AG04450 (cell line): Measurements from ENCODE around the gene TRPM3. TPM values are rescaled to one million over a fixed set of nuclear protein-coding genes. Genes with fewer than 3 reads are reported as not detected.
A peak's percentile ranks its signal among the peaks of the same experiment; 100 is the strongest.
"Not testable (repeated sequence)": the region's sequence is repeated elsewhere in the genome, so short reads cannot be mapped to it uniquely, and the experiment has no call there.

ENCODE experiments used
- CTCF ChIA-PET: fragments of 300-600, 350-600 bp; formaldehyde crosslinking; extraction: SDS; loops from one replicate; lab custom pipeline; 2022; ENCODE audit warnings: antibody characterized with exemption, inconsistent platforms; lab: Charles Lee
- POLR2A ChIA-PET: fragments of 350-600 bp; formaldehyde crosslinking; extraction: SDS; loops from one replicate; lab custom pipeline; 2021; ENCODE audit warnings: antibody characterized with exemption, inconsistent platforms; lab: Yijun Ruan, JAX
- DNase-seq: peaks from one replicate; pipeline ENCODE4 v3.0.0-alpha.2; 2011; ENCODE audit warnings: low read depth, low spot score
- H3K27ac ChIP-seq: one replicate; pipeline ENCODE4 v1.5.1; 2012; ENCODE audit warnings: low read depth, low read length, control low read depth
- H3K27me3 ChIP-seq: one replicate; pipeline ENCODE4 v1.6.0; 2012; ENCODE audit warnings: low read length; ENCODE audit not compliant: control insufficient read depth, insufficient read depth
- H3K4me3 ChIP-seq: 2 replicates; pipeline ENCODE4 v1.5.1; 2011; ENCODE audit warnings: mild to moderate bottlenecking, low read depth, low read length, control low read depth
- H3K9me3 ChIP-seq: 2 replicates; pipeline ENCODE4 v1.5.1; 2012; ENCODE audit warnings: low read length; ENCODE audit not compliant: control insufficient read depth, insufficient read depth
- polyA plus RNA-seq: library from polyadenylated mRNA; depleted of rRNA; stranded (reverse); fragments of >200 nt; gene quantifications from 2 replicates; pipeline ENCODE4 v1.2.3, GENCODE V29; 2011
- TF ChIP-seq, protein P1 (sequence below): IDR thresholded peaks from 2 replicates; pipeline ENCODE4 v1.5.1; 2011; ENCODE audit warnings: low read depth, low read length, control low read depth, inconsistent platforms

Gene TRPM3
- polyA plus RNA-seq, 1 experiment, result 0.01 TPM

DNA sequence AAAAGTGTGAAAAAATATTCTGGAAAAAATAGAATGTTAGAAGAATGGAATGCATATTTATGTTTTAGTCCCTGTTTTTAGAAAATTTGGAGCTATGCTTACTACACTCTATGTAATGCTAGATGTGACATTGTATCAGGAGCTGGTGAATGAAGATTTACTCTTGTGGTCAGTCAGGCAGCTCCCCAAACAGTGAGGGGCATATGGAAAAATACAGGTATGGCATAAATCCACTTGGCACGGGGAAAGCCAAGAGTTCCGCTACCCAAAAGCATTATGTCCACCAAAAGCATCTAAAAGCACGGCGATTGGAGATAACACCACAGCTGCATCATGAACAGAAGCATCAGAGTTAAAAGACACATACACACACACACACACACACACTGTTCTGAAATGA lies 486.7 kb downstream of the TRPM3 start:
- TF ChIP-seq, protein P1, sequence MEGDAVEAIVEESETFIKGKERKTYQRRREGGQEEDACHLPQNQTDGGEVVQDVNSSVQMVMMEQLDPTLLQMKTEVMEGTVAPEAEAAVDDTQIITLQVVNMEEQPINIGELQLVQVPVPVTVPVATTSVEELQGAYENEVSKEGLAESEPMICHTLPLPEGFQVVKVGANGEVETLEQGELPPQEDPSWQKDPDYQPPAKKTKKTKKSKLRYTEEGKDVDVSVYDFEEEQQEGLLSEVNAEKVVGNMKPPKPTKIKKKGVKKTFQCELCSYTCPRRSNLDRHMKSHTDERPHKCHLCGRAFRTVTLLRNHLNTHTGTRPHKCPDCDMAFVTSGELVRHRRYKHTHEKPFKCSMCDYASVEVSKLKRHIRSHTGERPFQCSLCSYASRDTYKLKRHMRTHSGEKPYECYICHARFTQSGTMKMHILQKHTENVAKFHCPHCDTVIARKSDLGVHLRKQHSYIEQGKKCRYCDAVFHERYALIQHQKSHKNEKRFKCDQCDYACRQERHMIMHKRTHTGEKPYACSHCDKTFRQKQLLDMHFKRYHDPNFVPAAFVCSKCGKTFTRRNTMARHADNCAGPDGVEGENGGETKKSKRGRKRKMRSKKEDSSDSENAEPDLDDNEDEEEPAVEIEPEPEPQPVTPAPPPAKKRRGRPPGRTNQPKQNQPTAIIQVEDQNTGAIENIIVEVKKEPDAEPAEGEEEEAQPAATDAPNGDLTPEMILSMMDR, result no peak
- DNase-seq, result no peak
- Histone ChIP-seq H3K27ac (no peak overlapping the region), H3K27me3 (peaks cover 12% of the 10 kb centered on the region), H3K9me3 (no peaks in the 10 kb centered on the region), H3K4me3 (no peak overlapping the region)
- ChIA-PET POLR2A (interaction anchor here (0.6 kb wide), 1 partner anchor 45 kb away, joined by 3 read pairs; no protein-coding TSS in a partner anchor), CTCF (interaction anchor here (1.2 kb wide), 1 partner anchor 615 kb away, joined by 5 read pairs; no protein-coding TSS in a partner anchor)

DNA sequence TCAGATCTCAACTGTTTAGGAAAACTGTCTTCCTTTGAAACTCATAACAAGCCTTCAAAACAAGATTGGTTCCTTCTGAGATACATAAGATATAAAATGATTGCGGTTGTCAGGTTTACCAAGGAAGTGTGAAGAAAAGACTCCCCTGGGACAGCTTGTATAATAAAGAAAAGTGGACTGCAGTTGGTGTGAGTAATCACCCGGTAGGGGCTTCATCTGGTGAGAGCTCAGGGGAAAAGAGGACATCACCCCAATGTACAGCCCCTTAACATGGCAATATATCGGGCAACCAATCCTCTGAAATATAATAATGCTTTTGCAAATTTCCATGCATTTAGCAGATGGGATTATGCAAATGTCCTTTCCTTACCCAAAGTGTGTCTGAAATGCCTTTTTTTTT lies 490.4 kb downstream of the TRPM3 start:
- DNase-seq, result no peak
- Histone ChIP-seq H3K27ac (no peak overlapping the region), H3K27me3 (peaks cover 20% of the 10 kb centered on the region), H3K9me3 (no peaks in the 10 kb centered on the region), H3K4me3 (no peak overlapping the region)
- ChIA-PET POLR2A (interaction anchor here (0.7 kb wide), 1 partner anchor 347 kb away, joined by 5 read pairs; no protein-coding TSS in a partner anchor), CTCF (interaction anchor here (0.5 to 2.3 kb wide), 4 partner anchors 8 to 618 kb away, joined by 3 to 12 read pairs (median 7); no protein-coding TSS in a partner anchor)
- TF ChIP-seq, protein P1, result no peak

DNA sequence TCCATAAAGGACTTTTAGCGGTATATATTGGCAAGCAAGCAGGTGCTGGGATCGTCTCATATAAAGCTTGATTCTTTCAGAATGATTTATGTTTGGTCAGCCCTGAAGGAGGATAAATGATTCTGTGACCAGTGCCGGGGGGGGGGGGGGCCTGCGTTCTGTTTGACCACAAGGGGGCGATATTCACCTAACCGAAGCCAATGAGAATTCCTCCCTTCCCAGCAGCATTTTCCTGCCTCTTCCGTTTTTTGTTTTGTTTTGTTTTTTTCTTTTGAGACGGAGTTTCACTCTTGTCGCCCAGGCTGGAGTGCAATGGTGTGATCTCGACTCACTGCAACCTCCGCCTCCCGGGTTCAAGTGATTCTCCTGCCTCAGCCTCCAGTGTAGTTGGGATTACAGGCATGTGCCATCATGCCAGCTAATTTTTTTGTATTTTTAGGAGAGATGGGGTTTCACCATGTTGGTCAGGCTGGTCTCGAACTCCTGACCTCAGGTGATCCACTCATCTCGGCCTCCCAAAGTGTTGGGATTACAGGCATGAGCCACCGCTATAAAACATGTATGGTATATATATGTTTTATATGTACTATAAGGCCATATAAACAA lies 492.2 kb downstream of the TRPM3 start:
- DNase-seq, H3K9me3 ChIP-seq, POLR2A ChIA-PET: not testable (repeated sequence)

DNA sequence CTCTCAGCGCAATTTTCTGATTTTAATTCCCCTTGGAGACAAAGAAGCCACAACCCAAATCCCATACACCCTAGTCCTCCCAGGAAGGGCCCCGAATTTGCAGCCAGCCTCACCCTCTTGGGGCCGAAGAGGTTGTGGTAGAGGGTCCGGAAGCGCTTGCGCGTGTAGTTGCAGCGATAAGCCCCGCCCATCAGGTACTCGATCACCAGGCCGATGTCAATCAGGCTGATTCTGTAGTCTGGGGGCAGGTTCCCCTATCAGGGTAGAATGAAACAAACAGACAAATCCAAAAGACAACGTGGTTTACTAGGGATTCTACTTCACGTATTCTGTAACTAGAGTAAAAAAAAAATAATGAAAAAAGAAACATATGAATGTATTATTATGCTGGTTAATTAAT lies 496.3 kb downstream of the TRPM3 start:
- no peaks in the 10 kb centered on the region for H3K9me3 ChIP-seq
- H3K4me3 ChIP-seq, result no peak overlapping the region
- TF ChIP-seq, protein P1, result no peak
- DNase-seq, result no peak
- H3K27ac ChIP-seq, result no peak overlapping the region
- peaks cover 10% of the 10 kb centered on the region for H3K27me3 ChIP-seq
- ChIA-PET POLR2A (no interaction called here), CTCF (interaction anchor here (0.8 to 1.5 kb wide), 2 partner anchors 15 kb away, joined by 3 to 5 read pairs; no protein-coding TSS in a partner anchor)

More for the DNA sequence above, 492.2 kb downstream of the TRPM3 start:
- not testable (repeated sequence) for H3K4me3 ChIP-seq, H3K27ac ChIP-seq
- peaks cover 15% of the 10 kb centered on the region for H3K27me3 ChIP-seq
- TF ChIP-seq, protein P1, result peak; percentile 9; the same call in 1 of the 2 replicates
- CTCF ChIA-PET, result interaction anchor here (0.6 to 2.0 kb wide), 3 partner anchors 11 to 666 kb away, joined by 5 to 12 read pairs (median 10); no protein-coding TSS in a partner anchor

DNA sequence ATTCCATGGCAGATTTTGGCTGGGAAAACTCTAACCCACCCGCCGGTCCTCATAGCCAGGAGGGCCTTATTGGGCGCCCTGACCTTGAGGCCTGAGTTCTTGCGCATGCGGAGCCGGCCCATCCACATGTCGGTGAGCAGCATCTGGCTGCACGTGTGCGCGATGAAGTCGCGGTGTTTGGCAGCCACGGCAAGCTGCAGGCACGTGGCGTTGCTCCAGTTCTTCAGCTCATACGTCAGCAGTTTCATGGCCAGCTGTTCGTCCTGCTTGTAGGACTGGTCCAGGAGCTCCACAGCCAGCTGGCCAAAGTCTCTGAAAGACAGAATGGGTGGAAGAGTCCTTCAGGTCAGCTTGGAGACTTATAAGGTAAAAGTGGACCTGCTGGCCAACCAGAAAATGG lies 502.6 kb downstream of the TRPM3 start:
- TF ChIP-seq, protein P1, result no peak
- POLR2A ChIA-PET, result no interaction called here
- DNase-seq, result no peak
- no peaks in the 10 kb centered on the region for H3K27me3 ChIP-seq
- H3K9me3 ChIP-seq, result no peaks in the 10 kb centered on the region
- CTCF ChIA-PET, result interaction anchor here (0.9 kb wide), 1 partner anchor 22 kb away, joined by 3 read pairs; no protein-coding TSS in a partner anchor
- no peak overlapping the region for H3K27ac ChIP-seq
- H3K4me3 ChIP-seq, result no peak overlapping the region
